Measurements from ENCODE around the gene IL22RA1. TPM values are rescaled to one million over a fixed set of nuclear protein-coding genes. Genes with fewer than 3 reads are reported as not detected.

IL22RA1 gene
- total RNA-seq, 5 donors from 2014 or later (not counting 1 experiment from before 2014, with no cell fraction given): 0.13 to 0.15 TPM; not detected in 3

GRCh38 chr1:24186711-24186992 lies 43.7 kb upstream of the IL22RA1 start:
- no peaks in the 10 kb centered on the region for H3K36me3 Mint-ChIP-seq
- ATAC-seq (replicated peaks in 1 of 4) (no peak), DNase-seq (no peak)
- peak overlapping the region; percentile 62 to 77 for H3K4me3 ChIP-seq (ENCODE audit: control insufficient read depth in 1 of 2, extremely low read depth in 1 of 2, low read length in 1 of 2)
- peak overlapping the region; percentile 64 to 68 for H3K27ac Mint-ChIP-seq
- H3K9me3 Mint-ChIP-seq: no peaks in the 10 kb centered on the region
- 45% methylated on average over 7 of the region's 8 CpGs for WGBS (ENCODE audit: insufficient coverage)
- H3K36me3 ChIP-seq (ENCODE audit: control insufficient read depth in 2 of 2, extremely low read depth in 1 of 2, insufficient read depth in 1 of 2, low read length in 1 of 2): no peaks in the 10 kb centered on the region
- H3K4me1 ChIP-seq (ENCODE audit: control insufficient read depth in 1 of 2, extremely low read depth in 1 of 2, insufficient read depth in 2 of 2, low read length in 2 of 2): peaks cover 15 to 54% of the 10 kb centered on the region in 2 experiments
- no peaks in the 10 kb centered on the region for H3K27me3 Mint-ChIP-seq
- no peaks in the 10 kb centered on the region for H3K9me3 ChIP-seq
- peaks cover 41 to 52% (median 41%) of the 10 kb centered on the region in 3 donors for H3K4me1 Mint-ChIP-seq
- ChIA-PET CTCF (interaction anchor here in 1 of 2 donors (0.9 to 2.7 kb wide), 2 partner anchors 36 to 205 kb away, joined by 4 to 12 read pairs; no protein-coding TSS in a partner anchor), POLR2A (no interaction called here)
- H3K27me3 ChIP-seq (replicated peaks in 1 of 2; ENCODE audit: control insufficient read depth in 2 of 2, extremely low read depth in 1 of 2, insufficient read depth in 2 of 2, low read length in 1 of 2): peaks cover 5 to 6% of the 10 kb centered on the region in 2 experiments
- H3K27ac ChIP-seq (ENCODE audit: low read length): peak overlapping the region; percentile 56
- H3K4me3 Mint-ChIP-seq: peak overlapping the region; percentile 79 to 80 (median 79)

- Histone ChIP-seq H3K4me3 (ENCODE audit: control insufficient read depth in 1 of 2, extremely low read depth in 1 of 2, low read length in 1 of 2) (peak overlapping the region in 1 of 2 donors; percentile 77), H3K4me1 (ENCODE audit: control insufficient read depth in 1 of 2, extremely low read depth in 1 of 2, insufficient read depth in 2 of 2, low read length in 2 of 2) (peaks cover 15 to 49% of the 10 kb centered on the region in 2 experiments), H3K36me3 (ENCODE audit: control insufficient read depth in 2 of 2, extremely low read depth in 1 of 2, insufficient read depth in 1 of 2, low read length in 1 of 2) (no peaks in the 10 kb centered on the region), H3K9me3 (no peaks in the 10 kb centered on the region), H3K27ac (ENCODE audit: low read length) (peak overlapping the region; percentile 56), H3K27me3 (replicated peaks in 1 of 2; ENCODE audit: control insufficient read depth in 2 of 2, extremely low read depth in 1 of 2, insufficient read depth in 2 of 2, low read length in 1 of 2) (peaks cover 5 to 6% of the 10 kb centered on the region in 2 experiments)
- Mint-ChIP-seq H3K27me3 (no peaks in the 10 kb centered on the region), H3K27ac (peak overlapping the region; percentile 64 to 68), H3K4me3 (peak overlapping the region; percentile 79 to 80 (median 79)), H3K36me3 (no peaks in the 10 kb centered on the region), H3K9me3 (no peaks in the 10 kb centered on the region), H3K4me1 (peaks cover 36 to 47% (median 38%) of the 10 kb centered on the region in 3 donors)
- no peak for ATAC-seq (replicated peaks in 1 of 4)
- DNase-seq: no peak
- ChIA-PET POLR2A (no interaction called here), CTCF (interaction anchor here in 1 of 2 donors (0.6 to 2.7 kb wide), 5 partner anchors 12 to 650 kb away, joined by 3 to 12 read pairs (median 4); no protein-coding TSS in a partner anchor)
- 88% methylated on average over 6 of the region's 13 CpGs for WGBS (ENCODE audit: insufficient coverage)
Observed at GRCh38 chr1:24186031-24186710, 43.2 kb upstream of the IL22RA1 start.

DNA sequence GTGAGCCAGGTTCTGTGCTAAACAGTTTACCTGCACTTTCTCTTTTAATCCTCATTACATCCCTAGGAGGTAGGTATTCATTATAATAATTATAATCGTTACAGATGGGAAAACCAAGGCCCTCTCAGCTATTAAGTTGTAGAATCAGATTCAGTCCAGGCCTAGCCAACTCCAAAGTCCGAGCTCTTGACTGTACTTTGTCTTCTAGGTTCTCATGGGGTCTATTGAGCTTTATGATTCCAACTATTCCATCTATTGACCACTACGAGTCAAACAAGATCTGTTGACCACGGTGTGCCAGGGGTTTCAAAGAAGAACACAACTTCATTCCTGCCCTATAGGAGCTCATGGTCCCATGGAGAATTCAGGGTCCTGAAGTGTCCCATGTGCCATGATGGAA lies 42.1 kb upstream of the IL22RA1 start:
- Histone ChIP-seq H3K9me3 (no peaks in the 10 kb centered on the region), H3K27ac (ENCODE audit: low read length) (no peak overlapping the region), H3K4me3 (ENCODE audit: control insufficient read depth in 1 of 2, extremely low read depth in 1 of 2, low read length in 1 of 2) (no peak overlapping the region), H3K4me1 (ENCODE audit: control insufficient read depth in 1 of 2, extremely low read depth in 1 of 2, insufficient read depth in 2 of 2, low read length in 2 of 2) (peaks cover 14 to 38% of the 10 kb centered on the region in 2 experiments), H3K36me3 (ENCODE audit: control insufficient read depth in 2 of 2, extremely low read depth in 1 of 2, insufficient read depth in 1 of 2, low read length in 1 of 2) (no peaks in the 10 kb centered on the region), H3K27me3 (replicated peaks in 1 of 2; ENCODE audit: control insufficient read depth in 2 of 2, extremely low read depth in 1 of 2, insufficient read depth in 2 of 2, low read length in 1 of 2) (peaks cover 5 to 6% of the 10 kb centered on the region in 2 experiments)
- Mint-ChIP-seq H3K27me3 (no peaks in the 10 kb centered on the region), H3K27ac (no peak overlapping the region), H3K4me3 (no peak overlapping the region), H3K9me3 (no peaks in the 10 kb centered on the region), H3K36me3 (no peaks in the 10 kb centered on the region), H3K4me1 (peaks cover 26 to 37% (median 30%) of the 10 kb centered on the region in 3 donors)
- ATAC-seq (replicated peaks in 1 of 4) (no peak), DNase-seq (no peak)
- 90% methylated on average over 2 of the region's 4 CpGs for WGBS (ENCODE audit: insufficient coverage)
- POLR2A ChIA-PET: no interaction called here
- CTCF ChIA-PET: interaction anchor here in 1 of 2 donors (0.7 to 1.6 kb wide), 4 partner anchors 13 to 651 kb away, joined by 3 to 5 read pairs (median 3); no protein-coding TSS in a partner anchor

- 94% methylated on average over 3 of the region's 6 CpGs for WGBS (ENCODE audit: insufficient coverage)
- H3K4me1 ChIP-seq (ENCODE audit: control insufficient read depth in 1 of 2, extremely low read depth in 1 of 2, insufficient read depth in 2 of 2, low read length in 2 of 2): peaks cover 0 to 17% of the 10 kb centered on the region in 2 experiments
- no peak overlapping the region for H3K27ac Mint-ChIP-seq
- H3K36me3 Mint-ChIP-seq: peaks cover 2% of the 10 kb centered on the region
- ChIA-PET POLR2A (interaction anchor here in 1 of 2 donors (0.7 kb wide), 1 partner anchor 986 kb away, joined by 3 read pairs; no protein-coding TSS in a partner anchor), CTCF (interaction anchor here in 1 of 2 donors (0.9 kb wide), 1 partner anchor 405 kb away, joined by 3 read pairs; no protein-coding TSS in a partner anchor)
- H3K27me3 ChIP-seq (replicated peaks in 1 of 2; ENCODE audit: control insufficient read depth in 2 of 2, extremely low read depth in 1 of 2, insufficient read depth in 2 of 2, low read length in 1 of 2): peaks cover 0 to 2% of the 10 kb centered on the region in 2 experiments
- no peaks in the 10 kb centered on the region for H3K9me3 ChIP-seq
- DNase-seq (no peak), ATAC-seq (replicated peaks in 1 of 4) (no peak)
- H3K4me3 Mint-ChIP-seq: no peak overlapping the region
- H3K4me3 ChIP-seq (ENCODE audit: control insufficient read depth in 1 of 2, extremely low read depth in 1 of 2, low read length in 1 of 2): no peak overlapping the region
- no peak overlapping the region for H3K27ac ChIP-seq (ENCODE audit: low read length)
- H3K27me3 Mint-ChIP-seq: no peaks in the 10 kb centered on the region
- H3K4me1 Mint-ChIP-seq: peaks cover 7 to 15% (median 12%) of the 10 kb centered on the region in 3 donors
- no peaks in the 10 kb centered on the region for H3K9me3 Mint-ChIP-seq
- no peaks in the 10 kb centered on the region for H3K36me3 ChIP-seq (ENCODE audit: control insufficient read depth in 2 of 2, extremely low read depth in 1 of 2, insufficient read depth in 1 of 2, low read length in 1 of 2)
Observed at GRCh38 chr1:24182061-24182460, 39.1 kb upstream of the IL22RA1 start.

DNA sequence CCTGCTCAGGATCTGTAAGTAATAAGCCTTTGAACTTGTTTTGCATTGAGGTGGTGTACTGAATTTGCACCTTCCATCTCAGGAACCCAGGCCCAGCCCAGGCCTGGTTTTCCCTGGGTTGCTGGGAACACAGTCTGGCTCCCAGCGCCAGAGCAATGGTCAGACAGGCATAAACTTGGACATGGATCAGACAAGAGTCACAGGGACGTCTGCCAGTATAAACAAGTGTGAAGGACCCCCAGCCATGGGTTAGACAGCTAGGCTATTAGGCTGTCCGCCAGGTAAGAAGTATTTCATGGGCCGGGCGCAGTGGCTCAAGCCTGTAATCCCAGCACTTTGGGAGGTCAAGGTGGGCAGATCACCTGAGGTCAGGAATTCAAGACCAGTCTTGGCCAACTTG lies 38.7 kb upstream of the IL22RA1 start:
- WGBS (ENCODE audit: insufficient coverage): 92% methylated on average over 5 of the region's 5 CpGs
- H3K27ac Mint-ChIP-seq: no peak overlapping the region
- POLR2A ChIA-PET: no interaction called here

GRCh38 chr1:24180676-24181075 lies 37.7 kb upstream of the IL22RA1 start:
- Mint-ChIP-seq H3K27ac (no peak overlapping the region), H3K36me3 (peaks cover 6% of the 10 kb centered on the region), H3K4me1 (peaks cover 0 to 4% (median 3%) of the 10 kb centered on the region in 3 donors), H3K9me3 (no peaks in the 10 kb centered on the region), H3K27me3 (no peaks in the 10 kb centered on the region), H3K4me3 (no peak overlapping the region)
- 89% methylated on average over 5 of the region's 6 CpGs for WGBS (ENCODE audit: insufficient coverage)
- ATAC-seq (replicated peaks in 1 of 4) (no peak), DNase-seq (no peak)
- H3K36me3 ChIP-seq (ENCODE audit: control insufficient read depth in 2 of 2, extremely low read depth in 1 of 2, insufficient read depth in 1 of 2, low read length in 1 of 2): no peaks in the 10 kb centered on the region
- no peak overlapping the region for H3K4me3 ChIP-seq (ENCODE audit: control insufficient read depth in 1 of 2, extremely low read depth in 1 of 2, low read length in 1 of 2)
- H3K27ac ChIP-seq (ENCODE audit: low read length): no peak overlapping the region
- CTCF ChIA-PET: no interaction called here
- no peaks in the 10 kb centered on the region for H3K27me3 ChIP-seq (replicated peaks in 1 of 2; ENCODE audit: control insufficient read depth in 2 of 2, extremely low read depth in 1 of 2, insufficient read depth in 2 of 2, low read length in 1 of 2)
- POLR2A ChIA-PET: no interaction called here
- peaks cover 0 to 6% of the 10 kb centered on the region in 2 experiments for H3K4me1 ChIP-seq (ENCODE audit: control insufficient read depth in 1 of 2, extremely low read depth in 1 of 2, insufficient read depth in 2 of 2, low read length in 2 of 2)
- H3K9me3 ChIP-seq: no peaks in the 10 kb centered on the region

More for the DNA sequence above, 38.7 kb upstream of the IL22RA1 start:
- H3K4me1 ChIP-seq (ENCODE audit: control insufficient read depth in 1 of 2, extremely low read depth in 1 of 2, insufficient read depth in 2 of 2, low read length in 2 of 2): peaks cover 0 to 14% of the 10 kb centered on the region in 2 experiments
- peaks cover 0 to 2% of the 10 kb centered on the region in 2 experiments for H3K27me3 ChIP-seq (replicated peaks in 1 of 2; ENCODE audit: control insufficient read depth in 2 of 2, extremely low read depth in 1 of 2, insufficient read depth in 2 of 2, low read length in 1 of 2)
- no peak for ATAC-seq (replicated peaks in 1 of 4)
- H3K36me3 ChIP-seq (ENCODE audit: control insufficient read depth in 2 of 2, extremely low read depth in 1 of 2, insufficient read depth in 1 of 2, low read length in 1 of 2): no peaks in the 10 kb centered on the region
- H3K4me1 Mint-ChIP-seq: peaks cover 5 to 14% (median 11%) of the 10 kb centered on the region in 3 donors
- H3K36me3 Mint-ChIP-seq: peaks cover 2% of the 10 kb centered on the region
- H3K9me3 ChIP-seq: no peaks in the 10 kb centered on the region
- H3K27me3 Mint-ChIP-seq: no peaks in the 10 kb centered on the region
- no peak overlapping the region for H3K27ac ChIP-seq (ENCODE audit: low read length)
- DNase-seq: no peak
- CTCF ChIA-PET: no interaction called here
- H3K9me3 Mint-ChIP-seq: no peaks in the 10 kb centered on the region
- H3K4me3 Mint-ChIP-seq: no peak overlapping the region
- H3K4me3 ChIP-seq (ENCODE audit: control insufficient read depth in 1 of 2, extremely low read depth in 1 of 2, low read length in 1 of 2): no peak overlapping the region
